Neural progenitor cell (in vitro differentiated cells): ENCODE data around the gene C19orf25.

ENCODE experiments used
- CTCF ChIP-seq: fragments of 200-600 bp; sonication (generic); IDR thresholded peaks from 2 replicates; pipeline ENCODE4 v1.5.1; 2017; ENCODE audit warnings: antibody characterized with exemption, mild to moderate bottlenecking
- EZH2 ChIP-seq: fragments of 200-600 bp; sonication (generic); IDR thresholded peaks from 2 replicates; pipeline ENCODE4 v1.6.1; 2017; ENCODE audit warnings: antibody characterized with exemption, mild to moderate bottlenecking, moderate library complexity
- EZH2phosphoT487 ChIP-seq: fragments of 200-600 bp; sonication (generic); IDR thresholded peaks from 2 replicates; pipeline ENCODE4 v1.6.1; 2017; ENCODE audit warnings: antibody characterized with exemption

GRCh38 chr19:1486720-1487575, 7.9 kb upstream of the C19orf25 start:
- TF ChIP-seq EZH2: no peak
- no peak for TF ChIP-seq CTCF
- TF ChIP-seq EZH2phosphoT487: no peak
